Measurements from ENCODE around the gene KIF3B. TPM values are rescaled to one million over a fixed set of nuclear protein-coding genes. Genes with fewer than 3 reads are reported as not detected.

Gene KIF3B
- total and polyA plus RNA-seq, 10 of the 15 experiments (the other 5 are each of a cell fraction or from before 2014, with no cell fraction given), result 7.4 to 37.3 (median 25.9) TPM

GRCh38 chr20:32358883-32359632 is 81.6 kb downstream of the KIF3B start (continued):
- TF ChIP-seq ZBTB40 (IDR thresholded peaks at IDR 0.05; ENCODE audit: borderline replicate concordance) (no peak), MYB (IDR thresholded peaks at IDR 0.05; ENCODE audit: borderline replicate concordance, low read depth, low read length) (no peak), CHD4 (IDR thresholded peaks at IDR 0.05) (no peak), NBN (IDR thresholded peaks at IDR 0.05) (peak; percentile 73; the same call in 1 of the 2 replicates), ZNF24 (IDR thresholded peaks at IDR 0.05) (no peak), YY1 (IDR thresholded peaks at IDR 0.05; ENCODE audit: low read depth, low read length) (no peak), POLR2AphosphoS5 (IDR thresholded peaks at IDR 0.05; ENCODE audit: low read length) (peak; percentile 52), NR2F1 (conservative IDR thresholded peaks at IDR 0.05) (0 out of 2 replicates have a peak, but pooled peaks have one; percentile 20), TCF7 (IDR thresholded peaks at IDR 0.05; ENCODE audit: borderline replicate concordance) (no peak), RAD21 (IDR thresholded peaks at IDR 0.05; ENCODE audit: insufficient read depth, low read depth, low read length) (no peak), PML (IDR thresholded peaks at IDR 0.05; ENCODE audit: low read length) (0 out of 2 replicates have a peak, but pooled peaks have one; percentile 38), ATF2 (IDR thresholded peaks at IDR 0.05; ENCODE audit: low read length) (no peak), SP1 (IDR thresholded peaks at IDR 0.05; ENCODE audit: low read depth, low read length) (no peak), JUND (IDR thresholded peaks at IDR 0.05; ENCODE audit: low read depth, low read length) (no peak), SKIL (IDR thresholded peaks at IDR 0.05; ENCODE audit: low read depth, poor library complexity, severe bottlenecking) (no peak), NFYB (IDR thresholded peaks at IDR 0.05; ENCODE audit: insufficient read depth, low read depth, low read length) (no peak)
- TF ChIP-seq, protein P1, sequence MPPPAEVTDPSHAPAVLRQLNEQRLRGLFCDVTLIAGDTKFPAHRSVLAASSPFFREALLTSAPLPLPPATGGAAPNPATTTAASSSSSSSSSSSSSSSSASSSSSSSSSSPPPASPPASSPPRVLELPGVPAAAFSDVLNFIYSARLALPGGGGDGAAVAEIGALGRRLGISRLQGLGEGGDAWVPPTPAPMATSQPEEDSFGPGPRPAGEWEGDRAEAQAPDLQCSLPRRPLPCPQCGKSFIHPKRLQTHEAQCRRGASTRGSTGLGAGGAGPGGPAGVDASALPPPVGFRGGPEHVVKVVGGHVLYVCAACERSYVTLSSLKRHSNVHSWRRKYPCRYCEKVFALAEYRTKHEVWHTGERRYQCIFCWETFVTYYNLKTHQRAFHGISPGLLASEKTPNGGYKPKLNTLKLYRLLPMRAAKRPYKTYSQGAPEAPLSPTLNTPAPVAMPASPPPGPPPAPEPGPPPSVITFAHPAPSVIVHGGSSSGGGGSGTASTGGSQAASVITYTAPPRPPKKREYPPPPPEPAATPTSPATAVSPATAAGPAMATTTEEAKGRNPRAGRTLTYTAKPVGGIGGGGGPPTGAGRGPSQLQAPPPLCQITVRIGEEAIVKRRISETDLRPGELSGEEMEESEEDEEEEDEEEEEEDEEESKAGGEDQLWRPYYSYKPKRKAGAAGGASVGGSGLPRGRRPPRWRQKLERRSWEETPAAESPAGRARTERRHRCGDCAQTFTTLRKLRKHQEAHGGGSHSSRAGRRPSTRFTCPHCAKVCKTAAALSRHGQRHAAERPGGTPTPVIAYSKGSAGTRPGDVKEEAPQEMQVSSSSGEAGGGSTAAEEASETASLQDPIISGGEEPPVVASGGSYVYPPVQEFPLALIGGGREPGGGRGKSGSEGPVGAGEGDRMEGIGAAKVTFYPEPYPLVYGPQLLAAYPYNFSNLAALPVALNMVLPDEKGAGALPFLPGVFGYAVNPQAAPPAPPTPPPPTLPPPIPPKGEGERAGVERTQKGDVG (CRISPR knock-in tag; IDR thresholded peaks at IDR 0.05), result no peak
